ENCODE results near the gene SPPL2A.

DNA sequence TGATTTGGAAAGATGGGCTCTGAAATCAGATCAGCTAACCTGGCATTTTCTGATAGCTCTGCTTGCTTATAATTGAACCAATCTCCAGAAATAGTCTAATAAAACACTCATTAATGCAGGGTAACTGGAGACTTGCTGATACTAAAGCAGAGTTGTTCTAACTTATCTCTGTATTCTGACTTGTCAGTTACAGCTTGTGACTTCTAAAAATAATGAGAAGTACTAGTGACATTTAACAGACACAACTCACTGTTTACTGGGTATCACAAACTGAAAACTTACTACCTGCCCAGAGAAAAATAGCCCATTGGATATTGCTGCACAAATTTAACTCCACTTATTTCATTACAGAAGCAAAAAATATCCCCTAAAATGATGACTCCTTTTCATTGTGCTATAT, 54.9 kb downstream of the SPPL2A start:
- TF ChIP-seq, protein P1, sequence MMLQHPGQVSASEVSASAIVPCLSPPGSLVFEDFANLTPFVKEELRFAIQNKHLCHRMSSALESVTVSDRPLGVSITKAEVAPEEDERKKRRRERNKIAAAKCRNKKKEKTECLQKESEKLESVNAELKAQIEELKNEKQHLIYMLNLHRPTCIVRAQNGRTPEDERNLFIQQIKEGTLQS (IDR thresholded peaks at IDR 0.05) = no peak
- TF ChIP-seq, protein P2, sequence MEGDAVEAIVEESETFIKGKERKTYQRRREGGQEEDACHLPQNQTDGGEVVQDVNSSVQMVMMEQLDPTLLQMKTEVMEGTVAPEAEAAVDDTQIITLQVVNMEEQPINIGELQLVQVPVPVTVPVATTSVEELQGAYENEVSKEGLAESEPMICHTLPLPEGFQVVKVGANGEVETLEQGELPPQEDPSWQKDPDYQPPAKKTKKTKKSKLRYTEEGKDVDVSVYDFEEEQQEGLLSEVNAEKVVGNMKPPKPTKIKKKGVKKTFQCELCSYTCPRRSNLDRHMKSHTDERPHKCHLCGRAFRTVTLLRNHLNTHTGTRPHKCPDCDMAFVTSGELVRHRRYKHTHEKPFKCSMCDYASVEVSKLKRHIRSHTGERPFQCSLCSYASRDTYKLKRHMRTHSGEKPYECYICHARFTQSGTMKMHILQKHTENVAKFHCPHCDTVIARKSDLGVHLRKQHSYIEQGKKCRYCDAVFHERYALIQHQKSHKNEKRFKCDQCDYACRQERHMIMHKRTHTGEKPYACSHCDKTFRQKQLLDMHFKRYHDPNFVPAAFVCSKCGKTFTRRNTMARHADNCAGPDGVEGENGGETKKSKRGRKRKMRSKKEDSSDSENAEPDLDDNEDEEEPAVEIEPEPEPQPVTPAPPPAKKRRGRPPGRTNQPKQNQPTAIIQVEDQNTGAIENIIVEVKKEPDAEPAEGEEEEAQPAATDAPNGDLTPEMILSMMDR (IDR thresholded peaks at IDR 0.05 in 2 of 3, conservative IDR thresholded peaks at IDR 0.05 in 1 of 3; ENCODE audit: borderline replicate concordance in 1 of 3, insufficient read depth in 1 of 3, low read depth in 2 of 3, low read length in 2 of 3) = no peak
- no peak for TF ChIP-seq POLR2AphosphoS5 (IDR thresholded peaks at IDR 0.05; ENCODE audit: low read depth, low read length)
- TF ChIP-seq POLR2A (IDR thresholded peaks at IDR 0.05; ENCODE audit: borderline replicate concordance, extremely low read depth, insufficient read depth, insufficient read length) = no peak

Data from HCT116 (cell line).